Endodermal cell (in vitro differentiated cells): ENCODE measurements around the gene NR5A1. TPM values are rescaled to one million over a fixed set of nuclear protein-coding genes. Genes with fewer than 3 reads are reported as not detected.

ENCODE experiments used
- DNase-seq: peaks from one replicate; pipeline ENCODE4 v3.0.0-alpha.2; 2017
- H3K27ac ChIP-seq: 2 replicates; pipeline ENCODE4 v1.5.1; 2013; ENCODE audit warnings: mild to moderate bottlenecking, low read depth, low read length, moderate library complexity
- H3K27me3 ChIP-seq: 2 replicates; pipeline ENCODE4 v1.6.1; 2013; ENCODE audit warnings: mild to moderate bottlenecking, low read length, moderate library complexity; ENCODE audit not compliant: insufficient read depth, control insufficient read depth, poor library complexity, severe bottlenecking
- H3K36me3 ChIP-seq: 2 replicates; pipeline ENCODE4 v1.7.0; 2013; ENCODE audit warnings: mild to moderate bottlenecking, low read length, moderate library complexity; ENCODE audit not compliant: control insufficient read depth, insufficient read depth
- H3K4me1 ChIP-seq: one replicate; pipeline ENCODE4 v1.7.0; 2013; ENCODE audit warnings: low read length; ENCODE audit not compliant: control insufficient read depth, insufficient read depth
- H3K4me3 ChIP-seq: 2 replicates; pipeline ENCODE4 v1.5.1; 2013; ENCODE audit warnings: mild to moderate bottlenecking, low read length, moderate library complexity
- H3K9ac ChIP-seq: 2 replicates; pipeline ENCODE4 v1.6.1; 2013; ENCODE audit warnings: mild to moderate bottlenecking, low read length, moderate library complexity; ENCODE audit not compliant: poor library complexity, severe bottlenecking; ENCODE audit errors: extremely low read depth
- H3K9me3 ChIP-seq: 2 replicates; pipeline ENCODE4 v1.6.1; 2013; ENCODE audit warnings: mild to moderate bottlenecking, low read length, moderate library complexity; ENCODE audit not compliant: control insufficient read depth
- H3K27ac Mint-ChIP-seq: 2 replicates; pipeline ENCODE4 v1.8.0; 2020; ENCODE audit warnings: mixed read lengths
- H3K27me3 Mint-ChIP-seq: 2 replicates; pipeline ENCODE4 v1.8.0; 2021; ENCODE audit warnings: mild to moderate bottlenecking, mixed read lengths; ENCODE audit not compliant: insufficient read depth
- H3K36me3 Mint-ChIP-seq: 2 replicates; pipeline ENCODE4 v1.8.0; 2020; ENCODE audit warnings: low read depth, mixed read lengths
- H3K4me1 Mint-ChIP-seq: 2 replicates; pipeline ENCODE4 v1.8.0; 2020; ENCODE audit warnings: mixed read lengths
- H3K4me3 Mint-ChIP-seq: 2 replicates; pipeline ENCODE4 v1.8.0; 2020; ENCODE audit warnings: mild to moderate bottlenecking, moderate library complexity, mixed read lengths
- H3K9me3 Mint-ChIP-seq: 2 replicates; pipeline ENCODE4 v1.8.0; 2020; ENCODE audit warnings: mild to moderate bottlenecking, mixed read lengths
- WGBS, 2 experiments: methylation state at CpG; one replicate each; pipeline versions ENCODE4 v1.1.5 to v1.1.7; 2013; ENCODE audit warnings: missing lambda C conversion rate in 2 of 2, mixed read lengths in 1 of 2; ENCODE audit not compliant: insufficient coverage in 1 of 2, insufficient read length in 1 of 2; 5-methylcytosine and 5-hydroxymethylcytosine counted together
- total RNA-seq, 2 donors: library from RNA; stranded (reverse); fragmentation: NEBNext Ultra II Directional in 1 of 2; extraction: Animal tissue kit (Norgen Biotek cat#: 25700) in 1 of 2; gene quantifications; 2 replicates in 1 of 2; 3 replicates in 1 of 2; pipeline ENCODE4 v1.2.1, GENCODE V29; 2021
- TF ChIP-seq, protein P1 (sequence below): fragments of 200-600 bp; sonication (generic); conservative IDR thresholded peaks from 2 replicates; pipeline ENCODE4 v1.5.0; 2021; ENCODE audit warnings: antibody characterized with exemption, mild to moderate bottlenecking

NR5A1 gene
- total RNA-seq, 2 donors from 2014 or later, result 0.37 TPM; not detected in 1

GRCh38 chr9:124503713-124504529 lies 3.3 kb downstream of the NR5A1 start:
- H3K27ac ChIP-seq, result no peak overlapping the region
- Mint-ChIP-seq H3K27ac (no peak overlapping the region), H3K4me3 (peak overlapping the region; percentile 52), H3K9me3 (peaks cover 2% of the 10 kb centered on the region), H3K4me1 (peaks cover 4% of the 10 kb centered on the region), H3K27me3 (peaks cover 63% of the 10 kb centered on the region), H3K36me3 (no peaks in the 10 kb centered on the region)
- DNase-seq, result no peak
- peaks cover 57% of the 10 kb centered on the region for H3K27me3 ChIP-seq
- H3K4me3 ChIP-seq, result no peak overlapping the region
- H3K9ac ChIP-seq, result no peak overlapping the region
- H3K36me3 ChIP-seq, result no peaks in the 10 kb centered on the region
- 6 to 8% methylated on average over 44 to 76 of the region's 76 CpGs for WGBS, 2 experiments
- TF ChIP-seq, protein P1, sequence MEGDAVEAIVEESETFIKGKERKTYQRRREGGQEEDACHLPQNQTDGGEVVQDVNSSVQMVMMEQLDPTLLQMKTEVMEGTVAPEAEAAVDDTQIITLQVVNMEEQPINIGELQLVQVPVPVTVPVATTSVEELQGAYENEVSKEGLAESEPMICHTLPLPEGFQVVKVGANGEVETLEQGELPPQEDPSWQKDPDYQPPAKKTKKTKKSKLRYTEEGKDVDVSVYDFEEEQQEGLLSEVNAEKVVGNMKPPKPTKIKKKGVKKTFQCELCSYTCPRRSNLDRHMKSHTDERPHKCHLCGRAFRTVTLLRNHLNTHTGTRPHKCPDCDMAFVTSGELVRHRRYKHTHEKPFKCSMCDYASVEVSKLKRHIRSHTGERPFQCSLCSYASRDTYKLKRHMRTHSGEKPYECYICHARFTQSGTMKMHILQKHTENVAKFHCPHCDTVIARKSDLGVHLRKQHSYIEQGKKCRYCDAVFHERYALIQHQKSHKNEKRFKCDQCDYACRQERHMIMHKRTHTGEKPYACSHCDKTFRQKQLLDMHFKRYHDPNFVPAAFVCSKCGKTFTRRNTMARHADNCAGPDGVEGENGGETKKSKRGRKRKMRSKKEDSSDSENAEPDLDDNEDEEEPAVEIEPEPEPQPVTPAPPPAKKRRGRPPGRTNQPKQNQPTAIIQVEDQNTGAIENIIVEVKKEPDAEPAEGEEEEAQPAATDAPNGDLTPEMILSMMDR, result no peak
- H3K4me1 ChIP-seq, result no peaks in the 10 kb centered on the region
- H3K9me3 ChIP-seq, result no peaks in the 10 kb centered on the region

DNA sequence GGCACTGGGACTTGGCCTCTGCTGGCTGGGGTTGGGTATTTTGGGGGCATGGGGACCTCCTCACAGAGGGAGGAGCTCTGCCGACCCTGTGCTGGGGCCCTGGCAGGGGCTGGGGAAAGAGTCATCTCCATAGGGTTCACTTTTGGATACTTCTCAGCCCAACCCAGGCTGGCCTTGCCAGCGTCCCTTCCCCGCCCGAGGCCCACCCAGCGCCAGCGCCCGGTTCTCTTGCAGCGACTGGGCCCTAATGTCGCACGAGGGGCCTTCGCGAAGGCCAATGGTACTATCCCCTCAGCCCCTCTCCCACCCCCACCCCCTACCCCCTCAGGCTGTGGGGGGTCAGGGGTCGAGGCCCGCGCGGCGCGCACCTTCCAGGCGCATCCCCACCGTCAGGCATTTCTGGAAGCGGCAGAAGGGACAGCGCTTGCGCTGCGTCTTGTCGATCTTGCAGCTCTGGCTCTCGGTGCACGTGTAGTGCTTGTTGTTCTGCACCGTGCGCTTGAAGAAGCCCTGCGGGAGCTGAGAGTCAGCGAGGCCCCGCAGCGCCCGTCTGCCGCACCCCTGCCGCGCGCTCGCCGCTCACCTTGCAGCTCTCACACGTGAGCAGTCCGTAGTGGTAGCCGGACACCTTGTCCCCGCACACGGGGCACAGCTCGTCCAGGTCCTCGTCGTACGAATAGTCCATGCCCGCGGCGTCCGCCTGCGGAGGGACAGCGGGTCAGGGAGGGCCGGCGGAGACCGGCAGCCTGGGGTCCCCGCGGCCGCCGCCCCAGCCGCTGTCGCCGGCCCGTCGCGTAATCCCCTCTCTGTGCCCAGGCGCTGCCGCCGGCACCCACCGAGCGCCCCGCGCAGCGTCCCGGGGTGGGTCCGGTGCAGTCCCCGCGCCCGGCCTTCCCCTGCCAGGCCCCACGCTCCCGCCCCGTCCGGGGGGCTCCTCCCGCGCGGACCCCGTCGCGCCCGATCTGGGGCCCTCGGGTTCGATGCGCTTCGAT lies 4.2 kb downstream of the NR5A1 start:
- no peak overlapping the region for H3K9ac ChIP-seq
- no peak for DNase-seq
- TF ChIP-seq, protein P1, result no peak
- no peaks in the 10 kb centered on the region for H3K9me3 ChIP-seq
- 13 to 22% methylated on average over 31 to 96 of the region's 96 CpGs for WGBS, 2 experiments
- peaks cover 4% of the 10 kb centered on the region for H3K4me1 Mint-ChIP-seq
- H3K36me3 Mint-ChIP-seq, result no peaks in the 10 kb centered on the region
- H3K9me3 Mint-ChIP-seq, result peaks cover 2% of the 10 kb centered on the region
- H3K4me1 ChIP-seq, result no peaks in the 10 kb centered on the region
- no peak overlapping the region for H3K27ac Mint-ChIP-seq
- H3K4me3 ChIP-seq, result no peak overlapping the region
- peak overlapping the region; percentile 52 for H3K4me3 Mint-ChIP-seq
- H3K27ac ChIP-seq, result no peak overlapping the region
- H3K27me3 ChIP-seq, result peaks cover 57% of the 10 kb centered on the region
- no peaks in the 10 kb centered on the region for H3K36me3 ChIP-seq
- peaks cover 63% of the 10 kb centered on the region for H3K27me3 Mint-ChIP-seq

GRCh38 chr9:124501771-124502320 lies 5.4 kb downstream of the NR5A1 start:
- Histone ChIP-seq H3K4me3 (no peak overlapping the region), H3K9ac (no peak overlapping the region), H3K9me3 (no peaks in the 10 kb centered on the region), H3K36me3 (no peaks in the 10 kb centered on the region), H3K27ac (no peak overlapping the region), H3K4me1 (no peaks in the 10 kb centered on the region), H3K27me3 (peaks cover 57% of the 10 kb centered on the region)
- no peak for DNase-seq
- peaks cover 2% of the 10 kb centered on the region for H3K9me3 Mint-ChIP-seq
- peaks cover 4% of the 10 kb centered on the region for H3K4me1 Mint-ChIP-seq
- H3K36me3 Mint-ChIP-seq, result no peaks in the 10 kb centered on the region
- H3K4me3 Mint-ChIP-seq, result no peak overlapping the region
- H3K27me3 Mint-ChIP-seq, result peaks cover 68% of the 10 kb centered on the region
- TF ChIP-seq, protein P1, result no peak
- H3K27ac Mint-ChIP-seq, result no peak overlapping the region
- WGBS, 2 experiments, result 84 to 86% methylated on average over 7 to 11 of the region's 11 CpGs
